C1 segment of cervical spinal cord (tissue), 14 donors: ENCODE results near the gene CFAP77.
A peak's percentile ranks its signal among the peaks of the same experiment; 100 is the strongest.
"Not testable (repeated sequence)": the region's sequence is repeated elsewhere in the genome, so short reads cannot be mapped to it uniquely, and the experiment has no call there.

Experiments used
- DNase-seq, 14 donors: peaks; one replicate each; lab custom pipeline; 2025; lab: John Stamatoyannopoulos, UW

The CFAP77 gene

DNA sequence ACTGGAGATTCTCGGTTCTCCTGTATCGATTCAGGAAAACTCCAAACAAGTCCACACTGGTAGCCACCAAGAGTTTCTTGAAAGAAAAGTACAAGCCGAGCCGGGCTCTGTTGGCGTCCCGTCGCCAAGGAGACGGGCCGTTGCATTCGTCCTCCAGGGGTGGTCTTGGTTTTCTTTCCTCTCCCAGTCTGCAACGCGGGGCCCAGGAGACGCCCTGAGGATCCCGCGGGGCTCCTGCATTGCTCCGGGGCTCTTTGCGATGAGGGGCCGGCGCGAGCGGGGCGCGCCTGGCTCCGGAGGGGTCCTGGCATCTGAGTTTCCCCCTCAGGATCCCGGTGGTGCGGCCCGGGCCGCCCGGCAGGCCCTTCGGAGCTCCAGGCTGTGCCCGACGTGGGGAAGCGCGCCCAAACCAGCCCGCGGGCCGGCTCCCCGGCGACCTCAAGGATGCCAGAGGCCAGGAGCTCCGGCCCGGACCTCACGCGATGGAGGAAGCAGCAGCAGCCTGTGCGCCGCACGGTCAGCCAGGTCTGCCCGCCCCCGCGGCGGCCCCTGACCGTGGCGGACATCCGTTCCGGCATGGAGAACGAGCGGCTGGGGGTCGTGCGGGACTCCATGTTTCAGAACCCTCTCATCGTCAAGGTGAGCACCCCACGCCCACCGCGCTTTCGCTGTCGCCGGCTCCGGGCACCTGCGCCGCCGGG is at the start of gene CFAP77:
Gene CFAP77 (plus strand): TSS at position 384 of the 701 bp plus-strand sequence. CDS start 61 bp downstream, at position 445.
- DNase-seq, result peak in 6 of 14 donors; percentile 0 to 30 (median 17)

- no peak for DNase-seq
These were observed 45.9 kb upstream of the CFAP77 start for GRCh38 chr9:132364068-132364467.

DNA sequence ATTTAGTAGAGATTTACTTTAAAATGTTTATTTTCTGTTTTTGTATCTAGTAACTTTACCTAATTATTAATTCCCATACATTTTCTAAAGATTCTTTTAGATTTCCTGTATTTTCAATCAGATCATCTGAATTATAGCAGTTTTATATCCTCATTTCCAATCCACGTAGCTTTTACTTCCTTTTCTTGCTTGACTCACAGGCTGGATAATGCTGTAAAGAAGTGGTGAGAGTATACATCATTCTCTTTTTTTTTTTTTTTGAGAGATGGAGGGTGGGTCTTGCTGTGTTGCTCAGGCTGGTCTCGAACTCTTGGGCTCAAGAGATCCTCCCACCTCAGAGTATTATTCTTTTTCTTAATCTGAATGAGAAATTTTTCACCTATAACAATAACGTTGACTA is 44.0 kb upstream of the CFAP77 start:
- no peak for DNase-seq

DNA sequence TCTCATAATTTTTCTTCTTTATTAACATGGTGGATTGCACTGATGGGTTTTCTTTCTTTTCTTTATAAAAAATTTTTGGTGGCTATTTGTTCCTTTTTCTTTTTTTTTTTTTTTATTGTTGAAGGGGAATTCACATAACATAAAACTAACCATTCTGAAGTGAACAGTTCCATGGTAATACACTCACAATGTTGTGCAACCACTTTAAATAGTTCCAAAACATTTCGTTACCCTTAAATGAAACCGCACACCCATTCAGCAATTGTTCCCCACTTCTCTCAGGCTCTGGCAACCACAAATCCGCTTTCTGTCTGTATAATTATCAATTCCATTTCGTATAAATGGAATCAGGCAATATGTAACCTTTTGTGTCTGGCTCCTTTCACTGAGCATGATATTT is 43.5 kb upstream of the CFAP77 start:
- no peak for DNase-seq

- DNase-seq, result no peak
These were observed 42.2 kb upstream of the CFAP77 start for GRCh38 chr9:132367613-132368313.

- no peak for DNase-seq
These were observed 40.6 kb upstream of the CFAP77 start for GRCh38 chr9:132369421-132369820.

GRCh38 chr9:132370592-132370991 is 39.4 kb upstream of the CFAP77 start:
- no peak for DNase-seq

GRCh38 chr9:132372177-132373095 is 37.6 kb upstream of the CFAP77 start:
- peak in 9 of 14 donors; percentile 3 to 64 (median 27) for DNase-seq

- not testable (repeated sequence) for DNase-seq
These were observed 32.2 kb upstream of the CFAP77 start for GRCh38 chr9:132377769-132378168.

GRCh38 chr9:132378416-132378815 is 31.6 kb upstream of the CFAP77 start:
- not testable (repeated sequence) for DNase-seq

DNA sequence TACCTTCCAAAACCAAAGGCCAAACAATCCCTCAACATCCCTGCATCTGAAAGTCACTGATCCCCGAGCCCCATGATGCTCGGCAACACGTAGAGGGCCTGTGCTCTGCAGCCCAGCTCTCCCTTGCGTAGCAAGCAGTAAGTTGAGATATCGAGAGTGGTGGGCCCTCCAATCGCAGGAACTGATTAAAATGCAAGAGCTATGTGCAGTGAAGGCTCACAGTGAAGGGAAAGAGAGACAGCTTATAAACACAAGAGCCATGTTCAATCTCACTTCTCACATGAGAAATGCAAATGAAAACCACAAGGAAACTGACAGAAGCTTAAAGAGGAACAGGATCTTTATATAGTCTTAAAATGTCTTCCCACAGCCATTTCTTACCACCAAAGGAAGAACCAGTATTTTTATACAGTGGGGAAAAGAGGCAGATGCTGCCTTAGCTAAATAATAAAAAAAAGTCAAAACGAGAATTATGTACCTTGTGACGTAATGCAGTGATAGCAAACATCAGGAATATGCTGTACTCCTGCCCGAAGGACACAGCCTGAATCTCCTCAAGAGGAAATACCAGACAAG is 28.0 kb upstream of the CFAP77 start:
- no peak for DNase-seq

GRCh38 chr9:132383462-132383883 is 26.5 kb upstream of the CFAP77 start:
- DNase-seq, result no peak

DNA sequence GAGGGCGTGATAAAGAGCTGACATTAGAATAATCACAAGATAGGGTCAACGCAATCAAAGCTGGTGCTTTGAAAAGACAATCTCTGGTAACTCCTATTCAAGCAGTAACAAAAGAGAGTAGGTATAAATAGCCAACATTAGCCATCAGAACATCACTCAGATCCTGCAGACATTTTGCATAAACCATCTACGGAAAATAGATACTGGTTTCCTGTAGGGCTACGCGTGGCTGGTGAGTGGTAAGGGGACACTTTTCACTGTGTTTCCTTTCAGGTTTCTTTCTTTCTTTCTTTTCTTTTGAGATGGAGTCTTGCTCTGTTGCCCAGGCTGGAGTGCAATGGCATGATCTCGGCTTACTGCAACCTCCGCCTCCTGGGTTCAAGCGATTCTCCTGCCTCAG is 25.6 kb upstream of the CFAP77 start:
- DNase-seq, result no peak

DNA sequence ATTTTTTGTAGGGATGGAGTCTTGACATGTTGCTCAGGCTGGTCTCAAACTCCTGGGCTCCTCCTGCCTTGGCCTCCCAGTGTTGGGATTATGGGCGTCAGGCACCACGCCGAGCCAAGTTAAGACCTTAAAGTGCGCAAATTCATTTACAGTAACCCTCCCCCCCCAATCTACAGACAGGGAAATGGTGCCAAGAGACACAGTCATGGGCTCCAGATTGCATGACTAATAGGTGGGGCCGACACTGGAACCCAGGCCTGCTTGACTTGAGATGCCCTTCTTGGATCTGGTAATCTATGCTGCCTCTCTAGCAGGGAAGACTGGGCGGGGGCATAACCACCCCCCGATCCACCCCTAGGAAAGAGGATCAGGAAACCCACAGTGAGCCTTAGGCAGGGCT is 22.9 kb upstream of the CFAP77 start:
- DNase-seq, result no peak

- no peak for DNase-seq
These were observed 19.0 kb upstream of the CFAP77 start for GRCh38 chr9:132390966-132391365.

DNA sequence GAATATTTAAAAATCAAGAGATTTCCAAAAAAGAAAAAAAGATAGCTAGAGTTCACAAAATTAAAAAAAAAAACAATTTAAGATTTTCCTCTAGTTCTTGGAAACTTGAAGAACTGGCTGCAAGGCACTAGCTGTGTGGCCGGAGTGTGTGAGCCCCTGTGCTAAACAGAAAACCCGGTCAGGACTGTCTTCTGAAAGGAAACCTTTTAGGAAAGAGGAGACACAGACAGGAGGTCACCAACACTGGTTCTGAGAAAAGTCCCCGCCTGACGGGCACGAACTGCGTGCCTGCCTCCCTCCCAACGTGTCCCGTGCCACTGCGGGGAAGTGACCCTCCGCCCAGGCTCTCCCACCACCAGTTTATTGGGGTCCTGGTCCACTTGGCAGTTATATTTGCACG is 18.6 kb upstream of the CFAP77 start:
- no peak for DNase-seq

- DNase-seq, result no peak
These were observed 14.5 kb upstream of the CFAP77 start for GRCh38 chr9:132395560-132395959.

DNA sequence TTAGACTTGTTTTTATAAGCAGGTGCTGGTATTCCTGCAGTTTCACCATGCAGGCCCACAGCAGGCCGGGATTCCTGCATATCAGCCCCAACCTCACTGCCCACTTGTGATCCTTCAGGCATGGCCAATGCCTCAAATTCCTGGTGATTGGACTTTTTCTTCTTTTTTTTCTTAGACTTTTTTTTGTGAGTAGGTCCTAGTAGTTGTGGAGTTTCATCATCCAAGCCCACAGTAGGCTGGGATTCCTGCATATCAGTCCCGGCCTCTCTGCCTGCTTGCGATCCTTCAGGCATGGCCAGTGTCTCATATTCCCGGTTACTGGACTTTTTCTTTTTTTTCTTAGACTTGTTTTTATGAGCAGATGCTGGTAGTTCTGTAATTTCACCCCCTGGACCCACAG is 8.2 kb upstream of the CFAP77 start:
- no peak for DNase-seq

- DNase-seq, result no peak
These were observed 5.7 kb upstream of the CFAP77 start for GRCh38 chr9:132404228-132404881.

DNA sequence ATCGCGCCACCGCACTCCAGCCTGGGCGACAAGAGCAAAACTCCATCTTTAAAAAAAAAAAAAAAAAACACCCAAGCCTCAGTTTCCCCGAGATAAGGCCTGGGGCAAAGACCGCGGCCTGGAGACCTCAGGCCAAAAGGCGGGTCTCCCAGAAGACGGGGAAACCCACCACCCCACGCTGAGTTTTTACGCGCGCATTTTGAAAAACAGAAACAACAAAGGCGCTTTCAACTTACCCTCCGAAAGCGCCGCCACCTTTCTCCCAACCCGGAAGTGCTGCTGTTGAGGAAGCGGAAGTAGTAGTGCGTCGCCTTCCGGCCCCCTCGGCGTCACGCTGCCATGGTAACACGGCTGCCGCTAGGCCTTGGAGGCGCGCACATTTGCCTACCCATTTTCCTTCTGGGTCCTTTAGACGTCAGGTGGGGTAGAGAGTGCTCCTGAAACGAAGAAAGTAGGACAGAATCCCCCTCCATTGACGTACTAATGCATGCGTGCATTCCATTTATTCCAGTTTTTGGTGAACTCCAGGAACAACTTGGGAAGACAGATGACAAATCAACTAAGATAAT is 3.4 kb upstream of the CFAP77 start, which contains the start of gene TTF1:
Gene TTF1 (minus strand): TSS at position 287 of the 569 bp plus-strand sequence. CDS start 4,019 bp downstream, outside the sequence.
- DNase-seq, result peak; percentile 11 to 87 (median 70)

GRCh38 chr9:132407196-132407595 is 2.8 kb upstream of the CFAP77 start:
- DNase-seq, result no peak
